Measurements from ENCODE around the gene TKFC. TPM values are rescaled to one million over a fixed set of nuclear protein-coding genes. Genes with fewer than 3 reads are reported as not detected.

TKFC gene
- total RNA-seq, 4 donors from 2014 or later = 6.7 to 14.8 (median 11.8) TPM

GRCh38 chr11:61297341-61297740 is 35.7 kb upstream of the TKFC start:
- in situ Hi-C loops (cut with MboI; ENCODE audit: low sequenced_read_pairs in 4 of 4) (no loop called here), intact Hi-C loops (cut with DNase I; ENCODE audit: low total_unique reads) (no loop called here)

GRCh38 chr11:61297746-61298145 is 35.3 kb upstream of the TKFC start:
- DNase-seq = peak; percentile 20 to 23
- Histone ChIP-seq H3K9me3 (no peaks in the 10 kb centered on the region), H3K27me3 (peaks cover 0 to 9% (median 7%) of the 10 kb centered on the region in 3 donors), H3K4me1 (peaks cover 16 to 20% of the 10 kb centered on the region in 2 donors), H3K36me3 (peaks cover 0 to 38% of the 10 kb centered on the region in 2 donors), H3K4me3 (no peak overlapping the region), H3K27ac (peak overlapping the region in 1 of 4 donors; percentile 32)
- TF ChIP-seq POLR2A (IDR thresholded peaks at IDR 0.05) (no peak), CTCF (IDR thresholded peaks at IDR 0.05 in 4 of 5, conservative IDR thresholded peaks at IDR 0.05 in 1 of 5) (no peak)
- intact Hi-C loops (cut with DNase I; ENCODE audit: low total_unique reads) (no loop called here), in situ Hi-C loops (cut with MboI; ENCODE audit: low sequenced_read_pairs in 4 of 4) (no loop called here)
- ATAC-seq = peak; percentile 45 to 68

More at GRCh38 chr11:61297341-61297740, 35.7 kb upstream of the TKFC start:
- DNase-seq (no peak), ATAC-seq (no peak)
- TF ChIP-seq POLR2A (IDR thresholded peaks at IDR 0.05) (no peak), CTCF (IDR thresholded peaks at IDR 0.05 in 4 of 5, conservative IDR thresholded peaks at IDR 0.05 in 1 of 5) (no peak)
- Histone ChIP-seq H3K27ac (peak overlapping the region in 1 of 4 donors; percentile 32), H3K36me3 (peaks cover 0 to 34% of the 10 kb centered on the region in 2 donors), H3K9me3 (no peaks in the 10 kb centered on the region), H3K4me3 (no peak overlapping the region), H3K4me1 (peaks cover 16 to 20% of the 10 kb centered on the region in 2 donors), H3K27me3 (peaks cover 0 to 9% (median 7%) of the 10 kb centered on the region in 3 donors)

- Histone ChIP-seq H3K4me3 (no peak overlapping the region), H3K4me1 (peaks cover 16% of the 10 kb centered on the region in 2 donors), H3K27ac (peak overlapping the region in 2 of 4 donors; percentile 14 to 18), H3K36me3 (peaks cover 0 to 46% of the 10 kb centered on the region in 2 donors), H3K9me3 (no peaks in the 10 kb centered on the region), H3K27me3 (peaks cover 0 to 9% (median 7%) of the 10 kb centered on the region in 3 donors)
- ATAC-seq = no peak
- in situ Hi-C loops (cut with MboI; ENCODE audit: low sequenced_read_pairs in 4 of 4) = no loop called here
- TF ChIP-seq CTCF (IDR thresholded peaks at IDR 0.05 in 4 of 5, conservative IDR thresholded peaks at IDR 0.05 in 1 of 5) (no peak), POLR2A (IDR thresholded peaks at IDR 0.05) (no peak)
- DNase-seq = no peak
- intact Hi-C loops (cut with DNase I; ENCODE audit: low total_unique reads) = no loop called here
These were observed 34.3 kb upstream of the TKFC start for GRCh38 chr11:61298663-61299244.

- DNase-seq = no peak
- no peaks in the 10 kb centered on the region for H3K27me3 ChIP-seq
- H3K9me3 ChIP-seq = no peaks in the 10 kb centered on the region
- intact Hi-C loops (cut with DNase I; ENCODE audit: low total_unique reads) = no loop called here
- no peak overlapping the region for H3K27ac ChIP-seq
- in situ Hi-C loops (cut with MboI; ENCODE audit: low sequenced_read_pairs in 4 of 4) = no loop called here
- H3K36me3 ChIP-seq = peaks cover 0 to 82% of the 10 kb centered on the region in 2 donors
- TF ChIP-seq CTCF (IDR thresholded peaks at IDR 0.05 in 4 of 5, conservative IDR thresholded peaks at IDR 0.05 in 1 of 5) = no peak
- TF ChIP-seq POLR2A (IDR thresholded peaks at IDR 0.05) = no peak
- no peak for ATAC-seq
- no peak overlapping the region for H3K4me3 ChIP-seq
- H3K4me1 ChIP-seq = peaks cover 0 to 5% of the 10 kb centered on the region in 2 donors
These were observed 30.5 kb upstream of the TKFC start for GRCh38 chr11:61302550-61302949.
